Hepatocyte (in vitro differentiated cells): Measurements from ENCODE around the gene PHKB. TPM values are rescaled to one million over a fixed set of nuclear protein-coding genes. Genes with fewer than 3 reads are reported as not detected.
"Not testable (repeated sequence)": the region's sequence is repeated elsewhere in the genome, so short reads cannot be mapped to it uniquely, and the experiment has no call there.

Experiments used
- DNase-seq: peaks from one replicate; pipeline ENCODE4 v3.0.0-alpha.2; 2016; ENCODE audit warnings: low spot score
- H2AFZ ChIP-seq: fragments of 200-600 bp; sonication (generic); 2 replicates; pipeline ENCODE4 v1.6.0; 2016; ENCODE audit warnings: antibody characterized with exemption, mild to moderate bottlenecking
- H3K27ac ChIP-seq: fragments of 200-600 bp; sonication (generic); 2 replicates; pipeline ENCODE4 v1.5.1; 2016; ENCODE audit warnings: mild to moderate bottlenecking
- H3K27me3 ChIP-seq: fragments of 200-600 bp; sonication (generic); 2 replicates; pipeline ENCODE4 v1.6.1; 2016
- H3K36me3 ChIP-seq: fragments of 200-600 bp; sonication (generic); replicated peaks from 2 replicates; pipeline ENCODE4 v1.5.1; 2016; ENCODE audit warnings: low read depth; ENCODE audit not compliant: insufficient read depth
- H3K4me1 ChIP-seq: fragments of 200-600 bp; sonication (generic); 2 replicates; pipeline ENCODE4 v1.5.1; 2016; ENCODE audit warnings: mild to moderate bottlenecking, moderate library complexity; ENCODE audit not compliant: insufficient read depth
- H3K4me2 ChIP-seq: fragments of 200-600 bp; sonication (generic); 2 replicates; pipeline ENCODE4 v1.6.0; 2016
- H3K4me3 ChIP-seq: fragments of 200-600 bp; sonication (generic); 2 replicates; pipeline ENCODE4 v1.5.1; 2016; ENCODE audit warnings: mild to moderate bottlenecking
- H3K79me2 ChIP-seq: fragments of 200-600 bp; sonication (generic); 2 replicates; pipeline ENCODE4 v1.6.0; 2017; ENCODE audit warnings: mild to moderate bottlenecking
- H3K9me2 ChIP-seq: fragments of 200-600 bp; sonication (generic); replicated peaks from 2 replicates; pipeline ENCODE4 v1.6.0; 2017; ENCODE audit warnings: mild to moderate bottlenecking; ENCODE audit not compliant: insufficient read depth
- H3K9me3 ChIP-seq: fragments of 200-600 bp; sonication (generic); 2 replicates; pipeline ENCODE4 v1.5.1; 2016; ENCODE audit warnings: low read depth, mild to moderate bottlenecking
- H4K20me1 ChIP-seq: fragments of 200-600 bp; sonication (generic); 2 replicates; pipeline ENCODE4 v1.6.0; 2016; ENCODE audit warnings: mild to moderate bottlenecking; ENCODE audit not compliant: insufficient read depth, poor library complexity, severe bottlenecking
- EZH2 ChIP-seq: fragments of 200-600 bp; sonication (generic); IDR thresholded peaks from 2 replicates; pipeline ENCODE4 v1.6.1; 2016; ENCODE audit warnings: antibody characterized with exemption, mild to moderate bottlenecking, borderline replicate concordance
- EZH2phosphoT487 ChIP-seq: fragments of 200-600 bp; sonication (generic); IDR thresholded peaks from one replicate; pipeline ENCODE4 v1.6.1; 2018; ENCODE audit warnings: antibody characterized with exemption, mild to moderate bottlenecking, low read depth, moderate library complexity; ENCODE audit not compliant: unreplicated experiment, severe bottlenecking
- whole genome bisulfite sequencing: methylation state at CpG from one replicate; pipeline ENCODE4 v1.1.6; 2016; ENCODE audit warnings: low lambda C conversion rate; ENCODE audit errors: missing lambda C conversion rate; 5-methylcytosine and 5-hydroxymethylcytosine counted together
- polyA plus RNA-seq: library from polyadenylated mRNA; unstranded; fragments of >200 nt; fragmentation: Nextera tagmentation; extraction: Ambion mirVana; gene quantifications from 2 replicates; pipeline ENCODE4 v1.2.1, GENCODE V29; 2016
- total RNA-seq: library from RNA; depleted of rRNA; stranded (reverse); fragments of >200 nt; gene quantifications from 2 replicates; pipeline ENCODE4 v1.2.3, GENCODE V29; 2014
- TF ChIP-seq, protein P1 (sequence below): fragments of 200-600 bp; sonication (generic); IDR thresholded peaks from 2 replicates; pipeline ENCODE4 v1.5.1; 2016; ENCODE audit warnings: antibody characterized with exemption, mild to moderate bottlenecking; ENCODE audit not compliant: poor library complexity

PHKB gene
- total and polyA plus RNA-seq, 2 experiments from 2014 or later: 28.7 to 71.7 TPM

DNA sequence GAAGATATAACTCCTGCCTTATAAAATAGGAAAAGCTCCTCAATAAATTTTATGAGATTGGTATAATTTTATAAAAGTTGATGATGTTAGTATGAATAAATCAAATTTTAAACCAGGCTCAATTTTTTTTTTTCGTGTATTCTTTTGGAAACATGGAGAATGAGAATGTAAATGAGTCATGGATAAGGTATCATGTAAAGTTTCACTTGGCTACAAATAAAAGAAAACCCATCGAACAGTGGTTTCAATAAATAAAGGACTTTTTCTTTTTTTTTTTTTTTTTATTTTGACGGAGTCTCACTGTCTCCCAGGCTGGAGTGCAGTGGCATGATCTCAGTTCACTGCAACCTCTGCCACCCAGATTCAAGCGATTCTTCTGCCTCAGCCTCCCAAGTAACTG, 67.3 kb downstream of the PHKB start:
- H3K4me2 ChIP-seq: no peak overlapping the region
- 94% methylated on average over 3 of the region's 4 CpGs for WGBS
- H3K9me2 ChIP-seq: no peaks in the 10 kb centered on the region
- no peaks in the 10 kb centered on the region for H3K9me3 ChIP-seq
- TF ChIP-seq EZH2phosphoT487 (no peak), EZH2 (no peak)
- TF ChIP-seq, protein P1, sequence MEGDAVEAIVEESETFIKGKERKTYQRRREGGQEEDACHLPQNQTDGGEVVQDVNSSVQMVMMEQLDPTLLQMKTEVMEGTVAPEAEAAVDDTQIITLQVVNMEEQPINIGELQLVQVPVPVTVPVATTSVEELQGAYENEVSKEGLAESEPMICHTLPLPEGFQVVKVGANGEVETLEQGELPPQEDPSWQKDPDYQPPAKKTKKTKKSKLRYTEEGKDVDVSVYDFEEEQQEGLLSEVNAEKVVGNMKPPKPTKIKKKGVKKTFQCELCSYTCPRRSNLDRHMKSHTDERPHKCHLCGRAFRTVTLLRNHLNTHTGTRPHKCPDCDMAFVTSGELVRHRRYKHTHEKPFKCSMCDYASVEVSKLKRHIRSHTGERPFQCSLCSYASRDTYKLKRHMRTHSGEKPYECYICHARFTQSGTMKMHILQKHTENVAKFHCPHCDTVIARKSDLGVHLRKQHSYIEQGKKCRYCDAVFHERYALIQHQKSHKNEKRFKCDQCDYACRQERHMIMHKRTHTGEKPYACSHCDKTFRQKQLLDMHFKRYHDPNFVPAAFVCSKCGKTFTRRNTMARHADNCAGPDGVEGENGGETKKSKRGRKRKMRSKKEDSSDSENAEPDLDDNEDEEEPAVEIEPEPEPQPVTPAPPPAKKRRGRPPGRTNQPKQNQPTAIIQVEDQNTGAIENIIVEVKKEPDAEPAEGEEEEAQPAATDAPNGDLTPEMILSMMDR: no peak
- H2AFZ ChIP-seq: no peak overlapping the region
- H3K27ac ChIP-seq: no peak overlapping the region
- no peak for DNase-seq
- no peak overlapping the region for H3K4me3 ChIP-seq
- H3K79me2 ChIP-seq: no peaks in the 10 kb centered on the region
- H3K27me3 ChIP-seq: no peaks in the 10 kb centered on the region
- no peaks in the 10 kb centered on the region for H4K20me1 ChIP-seq
- no peaks in the 10 kb centered on the region for H3K36me3 ChIP-seq
- H3K4me1 ChIP-seq: no peaks in the 10 kb centered on the region

DNA sequence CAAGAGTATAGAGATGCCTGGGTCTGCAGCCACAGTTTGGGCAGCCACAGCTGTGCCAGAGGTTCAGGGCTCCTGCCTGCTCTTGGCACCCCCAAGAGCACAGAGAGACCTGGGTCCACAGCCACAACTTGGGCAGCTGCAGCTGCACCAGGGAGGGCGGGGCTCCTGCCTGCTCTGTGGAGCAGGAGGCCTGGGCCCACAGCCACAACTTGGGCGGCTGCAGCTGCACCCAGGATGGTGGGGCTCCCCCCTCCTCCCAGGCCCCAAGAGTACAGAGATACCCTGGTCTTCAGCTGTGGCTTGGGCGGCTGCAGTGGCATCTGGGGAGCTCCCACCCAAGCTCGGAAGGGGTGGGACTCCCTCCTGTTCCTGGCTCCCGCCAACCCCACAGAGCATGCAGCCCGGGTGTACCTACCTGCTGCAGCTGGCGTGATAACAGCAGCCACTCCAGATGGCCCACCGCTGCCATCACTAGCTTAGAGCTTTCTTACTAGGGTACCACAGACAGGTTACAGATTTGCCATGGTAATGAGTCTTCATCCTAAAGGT, 72.7 kb downstream of the PHKB start:
- H3K9me2 ChIP-seq: no peaks in the 10 kb centered on the region
- no peak overlapping the region for H3K27ac ChIP-seq
- no peak overlapping the region for H2AFZ ChIP-seq
- H3K4me2 ChIP-seq: no peak overlapping the region
- no peak for TF ChIP-seq EZH2phosphoT487
- no peak for TF ChIP-seq EZH2
- TF ChIP-seq, protein P1: no peak
- H3K4me1 ChIP-seq: no peaks in the 10 kb centered on the region
- no peaks in the 10 kb centered on the region for H4K20me1 ChIP-seq
- DNase-seq: no peak
- 98% methylated on average over 8 of the region's 8 CpGs for WGBS
- no peaks in the 10 kb centered on the region for H3K36me3 ChIP-seq
- H3K27me3 ChIP-seq: no peaks in the 10 kb centered on the region
- no peaks in the 10 kb centered on the region for H3K9me3 ChIP-seq
- no peaks in the 10 kb centered on the region for H3K79me2 ChIP-seq
- no peak overlapping the region for H3K4me3 ChIP-seq

DNA sequence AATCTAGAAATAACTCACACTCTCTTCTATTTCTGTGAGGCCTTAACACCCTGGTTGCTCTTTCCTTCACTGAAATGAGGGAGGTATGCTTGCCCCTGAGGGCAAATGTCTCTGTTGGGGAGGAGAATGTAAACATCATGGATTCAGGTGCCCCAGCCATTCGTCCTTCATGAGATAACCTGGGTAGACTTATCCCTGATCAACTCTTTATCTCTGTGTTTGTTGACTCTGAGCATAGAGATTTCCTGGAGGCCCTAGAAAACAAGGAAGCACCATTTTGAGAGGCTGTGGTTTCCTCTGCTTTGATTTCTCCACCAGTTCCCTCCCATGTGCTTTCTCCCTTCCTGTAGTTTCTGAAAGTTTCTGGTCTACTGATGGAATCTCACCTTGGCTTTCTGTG, 77.3 kb downstream of the PHKB start:
- Histone ChIP-seq H2AFZ (no peak overlapping the region), H3K4me1 (no peaks in the 10 kb centered on the region), H3K9me2 (no peaks in the 10 kb centered on the region)

DNA sequence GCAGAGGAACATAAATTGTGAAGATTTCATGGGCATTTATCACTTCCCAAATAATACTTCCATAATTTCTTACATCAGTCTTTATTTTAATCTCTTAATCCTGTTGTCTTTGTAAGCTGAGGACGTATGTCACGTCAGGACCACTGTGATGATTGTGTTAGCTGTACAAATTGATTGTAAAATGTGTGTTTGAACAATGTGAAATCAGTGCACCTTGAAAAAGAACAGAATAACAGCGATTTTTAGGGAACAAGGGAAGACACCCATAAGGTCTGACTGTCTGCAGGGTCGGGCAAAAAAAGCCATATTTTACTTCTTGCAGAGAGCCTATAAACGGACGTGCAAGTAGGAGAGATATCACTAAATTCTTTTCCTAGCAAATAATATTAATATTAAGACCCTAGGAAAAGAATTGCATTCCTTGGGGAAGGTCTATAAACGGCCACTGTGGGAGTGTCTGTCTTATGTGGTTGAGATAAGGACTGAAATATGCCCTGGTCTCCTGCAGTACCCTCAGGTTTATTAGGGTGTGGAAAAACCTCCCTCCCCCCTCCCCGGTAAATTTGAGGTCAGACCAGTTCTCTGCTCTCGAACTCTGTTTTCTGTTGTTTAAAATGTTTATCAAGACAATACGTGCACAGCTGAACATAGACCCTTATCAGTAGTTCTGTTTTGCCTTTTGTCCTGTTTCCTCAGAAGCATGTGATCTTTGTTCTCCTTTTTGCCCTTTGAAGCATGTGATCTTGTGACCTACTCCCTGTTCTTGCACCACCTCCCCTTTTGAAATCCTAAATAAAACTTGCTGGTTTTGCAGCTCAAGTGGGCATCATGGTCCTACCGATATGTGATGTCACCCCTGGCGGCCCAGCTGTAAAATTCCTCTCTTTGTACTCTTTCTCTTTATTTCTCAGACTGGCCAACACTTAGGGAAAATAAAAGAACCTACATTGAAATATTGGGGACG, 78.9 kb downstream of the PHKB start:
- H3K4me3 ChIP-seq, H3K27ac ChIP-seq, H3K79me2 ChIP-seq, H3K9me3 ChIP-seq, H3K27me3 ChIP-seq, H2AFZ ChIP-seq, H3K4me2 ChIP-seq, H3K36me3 ChIP-seq, H3K4me1 ChIP-seq, DNase-seq, H4K20me1 ChIP-seq, H3K9me2 ChIP-seq: not testable (repeated sequence)
- WGBS: 93% methylated on average over 13 of the region's 13 CpGs

More for the DNA sequence above, 77.3 kb downstream of the PHKB start:
- H3K27me3 ChIP-seq: no peaks in the 10 kb centered on the region
- 24% methylated on average over 1 of the region's 1 CpG for WGBS
- no peak overlapping the region for H3K4me3 ChIP-seq
- H3K36me3 ChIP-seq: no peaks in the 10 kb centered on the region
- H3K4me2 ChIP-seq: no peak overlapping the region
- no peaks in the 10 kb centered on the region for H4K20me1 ChIP-seq
- H3K27ac ChIP-seq: no peak overlapping the region
- no peak for DNase-seq
- no peaks in the 10 kb centered on the region for H3K79me2 ChIP-seq
- TF ChIP-seq EZH2phosphoT487 (no peak), EZH2 (no peak)
- TF ChIP-seq, protein P1: no peak
- peaks cover 6% of the 10 kb centered on the region for H3K9me3 ChIP-seq

DNA sequence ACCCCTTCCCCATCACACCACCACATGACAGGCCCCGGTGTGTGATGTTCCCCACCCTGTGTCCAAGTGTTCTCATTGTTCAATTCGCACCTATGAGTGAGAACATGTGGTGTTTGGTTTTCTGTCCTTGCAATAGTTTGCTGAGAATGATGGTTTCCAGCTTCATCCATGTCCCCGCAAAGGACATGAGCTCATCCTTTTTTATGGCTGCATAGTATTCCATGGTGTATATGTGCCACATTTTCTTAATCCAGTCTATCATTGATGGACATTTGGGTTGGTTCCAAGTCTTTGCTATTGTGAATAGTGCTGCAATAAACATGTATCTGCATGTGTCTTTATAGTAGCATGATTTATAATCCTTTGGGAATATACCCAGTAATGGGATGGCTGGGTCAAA, 80.0 kb downstream of the PHKB start:
- not testable (repeated sequence) for DNase-seq, H4K20me1 ChIP-seq, H3K27me3 ChIP-seq, H3K4me1 ChIP-seq, H2AFZ ChIP-seq, H3K27ac ChIP-seq, H3K79me2 ChIP-seq, H3K4me3 ChIP-seq, H3K9me3 ChIP-seq, H3K36me3 ChIP-seq, H3K4me2 ChIP-seq, H3K9me2 ChIP-seq
- WGBS: 92% methylated on average over 3 of the region's 3 CpGs

DNA sequence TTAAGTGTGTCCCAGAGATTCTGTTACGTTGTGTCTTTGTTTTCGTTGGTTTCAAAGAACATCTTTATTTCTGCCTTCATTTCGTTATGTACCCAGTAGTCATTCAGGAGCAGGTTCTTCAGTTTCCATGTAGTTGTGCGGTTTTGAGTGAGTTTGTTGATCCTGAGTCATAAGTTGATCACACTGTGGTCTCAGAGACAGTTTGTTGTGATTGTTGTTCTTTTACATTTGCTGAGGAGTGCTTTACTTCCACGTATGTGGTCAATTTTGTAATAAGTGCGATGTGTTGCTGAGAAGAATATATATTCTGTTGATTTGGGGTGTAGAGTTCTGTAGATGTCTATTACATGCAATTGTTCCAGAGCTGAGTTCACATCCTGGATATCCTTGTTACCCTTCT, 83.1 kb downstream of the PHKB start:
- H3K4me1 ChIP-seq, H3K4me3 ChIP-seq, H3K9me2 ChIP-seq, H3K79me2 ChIP-seq, H2AFZ ChIP-seq, H3K36me3 ChIP-seq, H3K9me3 ChIP-seq, H4K20me1 ChIP-seq, H3K27ac ChIP-seq, H3K27me3 ChIP-seq, DNase-seq, H3K4me2 ChIP-seq: not testable (repeated sequence)
- WGBS: 94% methylated on average over 6 of the region's 6 CpGs
